Middle frontal gyrus (tissue), 1 donor: Measurements from ENCODE around the gene NLRC3.
"Not testable (repeated sequence)": the region's sequence is repeated elsewhere in the genome, so short reads cannot be mapped to it uniquely, and the experiment has no call there.

Experiments
- DNase-seq: peaks from one replicate; pipeline ENCODE4 v3.0.0-alpha.2; 2015; ENCODE audit warnings: low spot score; ENCODE audit errors: extremely low spot score

The NLRC3 gene

DNA sequence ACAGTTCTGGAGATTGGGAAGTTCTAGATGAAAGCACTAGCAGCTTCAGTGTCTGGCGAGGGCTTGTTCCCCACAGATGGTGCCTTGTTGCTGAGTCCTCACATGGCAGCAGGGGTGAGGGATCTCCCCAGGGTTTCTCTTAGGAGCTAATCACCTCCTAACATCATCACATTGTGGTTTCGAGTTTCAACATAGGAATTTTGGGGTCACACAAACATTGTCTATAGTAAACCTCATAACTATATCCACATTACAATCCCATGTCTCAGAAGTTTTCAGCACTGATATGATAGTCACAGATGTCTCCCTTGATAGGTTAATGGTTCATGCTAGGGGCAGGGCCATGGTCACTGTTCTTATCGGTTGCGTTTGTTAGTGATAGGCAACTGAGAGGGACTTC is 62.6 kb downstream of the NLRC3 start:
- DNase-seq, result no peak

DNA sequence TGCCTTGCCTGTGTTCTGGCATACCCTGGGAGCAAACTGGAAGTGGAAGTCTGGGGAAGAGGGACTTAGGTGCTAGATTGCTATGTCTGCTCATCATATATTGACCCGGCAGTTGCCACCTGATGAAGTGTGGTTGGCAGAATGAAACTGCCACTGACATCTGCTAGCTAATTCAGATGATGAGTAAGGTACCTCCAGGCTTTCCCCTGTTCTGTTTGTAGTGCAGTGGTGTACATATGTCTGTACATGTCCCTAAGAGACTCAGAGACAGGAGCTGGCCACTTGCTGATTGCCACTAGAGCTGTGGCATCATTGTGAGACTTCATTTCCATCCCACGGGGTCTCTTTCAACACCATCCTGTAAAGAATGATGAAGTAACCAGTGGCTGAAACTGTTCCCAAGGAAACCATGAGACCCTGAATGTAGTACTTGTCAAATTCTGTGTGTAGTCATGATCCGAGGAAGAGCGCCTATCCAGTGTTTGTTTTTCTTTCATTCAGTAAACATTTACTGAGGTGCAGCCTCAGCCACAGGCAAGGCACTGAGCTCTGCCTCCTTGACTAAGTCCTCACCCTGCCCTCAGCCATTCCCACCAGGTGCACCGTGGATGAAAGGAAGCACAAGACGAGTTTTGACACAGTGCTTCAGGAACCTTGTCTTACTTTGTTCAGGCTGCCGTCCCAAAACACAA is 63.2 kb downstream of the NLRC3 start:
- no peak for DNase-seq

DNA sequence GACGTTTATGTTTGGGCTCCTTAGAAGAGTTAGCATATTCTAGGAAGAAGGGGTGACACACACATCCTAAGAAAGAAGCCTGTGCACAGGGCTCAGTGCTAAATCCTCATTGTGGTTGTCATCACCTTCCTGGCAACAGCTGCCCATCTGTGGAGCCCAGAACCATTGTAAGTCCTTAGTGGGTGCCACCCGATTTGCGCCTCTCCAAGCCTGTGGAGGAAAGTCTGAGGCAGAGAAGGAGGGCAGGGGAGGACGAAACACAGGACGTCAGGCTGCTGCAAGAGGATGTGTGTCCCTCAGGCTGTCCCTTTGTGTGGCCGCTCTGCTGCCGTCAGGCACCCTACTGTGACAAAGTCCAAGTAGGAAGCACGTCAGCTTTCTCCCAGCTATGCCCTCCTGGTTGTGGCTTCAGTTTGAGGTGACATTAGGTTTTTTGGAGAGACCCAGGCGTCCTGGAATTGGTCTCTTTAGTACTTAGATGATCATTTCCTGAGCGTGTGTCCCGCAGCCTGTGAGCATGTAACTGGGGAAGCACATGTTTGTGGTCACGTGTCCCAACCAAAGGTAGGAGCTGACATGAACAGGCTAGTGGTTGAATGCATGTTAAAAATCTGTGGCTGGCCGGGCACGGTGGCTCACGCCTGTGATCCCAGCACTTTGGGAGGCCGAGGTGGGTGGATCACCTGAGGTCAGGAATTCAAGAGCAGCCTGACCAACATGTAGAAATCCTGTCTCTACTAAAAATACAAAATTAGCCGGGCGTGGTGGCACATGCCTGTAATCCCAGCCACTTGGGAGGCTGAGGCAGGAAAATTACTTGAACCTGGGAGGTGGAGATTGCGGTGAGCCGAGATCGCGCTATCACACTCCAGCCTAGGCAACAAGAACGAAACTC is 65.7 kb downstream of the NLRC3 start:
- DNase-seq, result no peak

DNA sequence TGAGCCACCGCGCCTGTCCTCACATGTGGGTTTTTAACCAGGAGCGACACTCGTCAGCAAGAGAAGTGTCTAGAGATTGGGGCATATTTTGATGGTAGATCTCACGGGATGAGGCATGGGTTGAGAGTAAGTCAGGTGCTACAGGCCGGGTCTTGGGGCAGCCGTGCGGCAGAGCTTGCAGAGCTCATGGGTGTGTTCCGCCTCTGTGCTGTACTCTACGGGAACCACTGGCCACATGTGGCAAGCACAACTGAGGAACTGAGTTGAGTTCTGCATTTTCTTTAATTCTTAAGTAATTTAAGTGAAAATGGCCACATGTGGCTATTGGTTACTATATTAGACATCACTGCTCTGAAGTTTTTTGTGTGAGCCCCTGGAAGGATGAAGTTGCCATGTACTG is 66.8 kb downstream of the NLRC3 start:
- no peak for DNase-seq

DNA sequence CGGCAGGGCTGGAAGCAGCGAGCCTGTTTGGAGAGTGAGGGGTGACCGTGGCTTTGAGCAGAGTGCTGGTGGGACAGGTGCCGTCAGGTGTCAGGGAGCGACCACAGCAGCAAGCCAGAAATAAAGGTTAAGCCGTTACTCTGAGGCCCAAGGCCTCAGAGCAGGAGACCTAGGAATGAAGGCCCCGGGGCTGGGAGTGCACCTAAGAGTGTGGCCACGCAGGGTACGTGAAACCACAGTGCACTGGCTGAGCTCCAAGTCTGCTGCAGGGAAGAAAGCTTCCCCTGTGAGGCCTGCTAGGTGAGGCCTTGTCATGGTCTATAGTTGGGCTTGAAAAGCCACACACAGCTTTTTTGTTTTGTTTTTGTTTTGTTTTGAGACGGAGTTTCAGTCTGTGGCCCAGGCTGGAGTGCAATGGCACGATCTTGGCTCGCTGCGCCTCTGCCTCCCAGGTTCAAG is 67.7 kb downstream of the NLRC3 start:
- DNase-seq, result no peak

DNA sequence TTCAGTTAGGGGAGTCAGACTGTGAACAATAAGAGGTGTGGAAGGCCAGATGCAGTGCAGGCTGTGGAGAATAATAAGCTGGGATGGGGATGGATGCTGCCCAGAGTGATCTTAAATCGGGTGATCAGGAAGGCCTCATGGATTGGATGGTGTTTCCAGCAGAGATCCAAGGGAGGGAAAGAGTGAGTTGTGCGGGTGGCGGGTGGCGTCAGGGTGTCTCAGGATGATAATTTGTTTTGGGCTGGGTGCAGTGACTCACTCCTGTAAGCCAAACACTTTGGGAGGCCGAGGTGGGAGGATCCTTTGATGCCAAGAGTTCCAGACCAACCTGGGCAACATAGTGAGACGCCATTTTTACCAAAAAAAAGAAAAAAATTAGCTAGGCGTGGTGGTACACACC is 68.5 kb downstream of the NLRC3 start:
- DNase-seq, result no peak

DNA sequence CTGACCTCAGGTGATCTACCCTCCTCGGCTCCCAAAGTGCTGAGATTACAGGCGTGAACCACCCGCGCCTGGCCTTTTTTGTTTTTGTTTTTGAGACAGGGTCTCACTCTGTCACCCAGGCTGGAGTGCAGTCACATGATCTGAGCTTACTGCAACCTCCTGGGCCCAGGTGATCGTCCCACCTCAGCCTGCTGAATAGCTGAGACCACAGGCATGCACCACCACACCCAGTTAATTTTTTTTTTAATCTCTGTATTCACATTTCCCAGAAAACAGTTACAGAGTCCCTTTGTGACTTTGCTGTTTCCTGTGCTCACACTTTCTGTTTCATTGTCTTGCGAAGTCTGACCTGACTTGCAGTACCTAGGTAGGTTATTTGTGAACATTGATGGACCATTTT is 73.7 kb downstream of the NLRC3 start:
- DNase-seq, result no peak

DNA sequence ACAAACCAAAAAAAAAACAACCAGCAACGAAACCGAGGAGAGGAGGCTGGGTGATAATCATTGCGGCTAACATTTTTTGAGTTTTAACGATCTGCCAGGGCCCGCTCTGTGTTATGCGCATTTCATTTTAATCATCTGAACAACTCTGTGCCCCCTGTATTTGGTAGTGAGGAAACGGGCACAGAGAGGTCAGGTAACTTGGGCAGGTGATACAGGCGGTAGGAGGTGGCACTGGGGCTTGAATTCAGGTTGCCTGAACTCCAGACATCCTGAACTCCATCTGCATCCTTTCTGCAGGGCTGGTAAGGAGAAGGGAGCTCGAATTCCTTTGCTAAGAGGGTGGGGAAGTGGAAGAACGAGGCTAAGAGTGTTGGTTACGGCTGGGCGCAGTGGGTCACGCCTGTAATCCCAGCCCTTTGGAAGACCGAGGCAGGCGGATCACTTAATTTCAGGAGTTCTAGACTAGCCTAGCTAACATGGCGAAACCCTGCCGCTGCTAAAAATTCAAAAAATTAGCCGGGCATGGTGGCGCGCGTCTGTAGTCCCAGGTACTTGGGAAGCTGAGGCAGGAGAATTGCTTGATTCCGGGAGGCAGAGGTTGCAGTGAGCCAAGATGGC is 75.3 kb downstream of the NLRC3 start:
- no peak for DNase-seq

DNA sequence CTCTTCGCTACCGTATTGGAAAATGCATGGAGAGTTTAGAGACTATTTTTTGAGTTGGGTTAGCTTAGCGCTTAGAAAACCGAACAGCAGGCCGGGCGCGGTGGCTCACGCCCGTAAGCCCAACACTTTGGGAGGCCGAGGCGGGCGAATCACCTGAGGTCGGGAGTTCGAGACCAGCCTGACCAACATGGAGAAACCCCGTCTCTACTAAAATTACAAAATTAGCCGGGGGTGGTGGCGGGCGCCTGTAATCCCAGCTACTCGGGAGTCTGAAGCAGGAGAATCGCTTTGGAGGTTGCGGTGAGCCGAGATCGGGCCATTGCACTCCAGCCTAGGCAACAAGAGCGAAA is 75.8 kb downstream of the NLRC3 start:
- DNase-seq, result not testable (repeated sequence)

DNA sequence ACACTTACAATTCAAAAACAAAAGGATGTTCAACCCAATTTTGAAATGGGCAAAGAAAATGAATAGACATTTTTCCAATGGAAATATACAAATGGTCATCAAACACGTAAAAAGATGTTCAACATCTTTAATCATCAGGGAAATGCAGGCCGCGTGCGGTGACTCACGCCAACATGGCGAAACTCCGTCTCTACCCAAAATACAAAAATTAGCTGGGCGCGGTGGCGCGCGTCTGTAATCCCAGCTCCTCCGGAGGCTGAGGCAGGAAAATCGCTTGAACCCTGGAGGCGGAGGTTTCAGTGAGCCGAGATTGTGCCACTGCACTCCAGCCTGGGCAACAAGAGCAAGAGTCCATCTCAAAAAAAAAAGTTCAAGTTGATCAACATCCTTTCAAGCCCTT is 78.2 kb downstream of the NLRC3 start:
- no peak for DNase-seq

DNA sequence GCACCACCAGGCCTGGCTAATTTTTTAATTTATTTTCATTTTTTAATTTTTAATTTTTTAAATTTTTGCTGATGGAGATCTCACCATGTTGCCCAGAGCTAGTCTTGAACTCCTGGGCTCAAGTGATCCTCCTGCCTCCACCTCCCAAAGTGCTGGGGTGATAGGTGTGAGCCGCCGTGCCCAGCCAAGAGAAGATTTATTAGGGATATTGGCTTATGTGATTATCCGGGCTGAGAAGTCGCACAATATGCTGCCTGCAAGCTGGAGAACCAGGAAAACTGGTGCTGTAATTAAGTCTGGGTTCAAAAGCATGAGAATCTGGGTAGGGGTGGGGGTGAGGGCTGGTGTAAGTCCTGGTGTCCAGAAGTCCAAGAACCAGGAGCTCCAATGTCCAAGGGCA is 79.4 kb downstream of the NLRC3 start:
- DNase-seq, result no peak

DNA sequence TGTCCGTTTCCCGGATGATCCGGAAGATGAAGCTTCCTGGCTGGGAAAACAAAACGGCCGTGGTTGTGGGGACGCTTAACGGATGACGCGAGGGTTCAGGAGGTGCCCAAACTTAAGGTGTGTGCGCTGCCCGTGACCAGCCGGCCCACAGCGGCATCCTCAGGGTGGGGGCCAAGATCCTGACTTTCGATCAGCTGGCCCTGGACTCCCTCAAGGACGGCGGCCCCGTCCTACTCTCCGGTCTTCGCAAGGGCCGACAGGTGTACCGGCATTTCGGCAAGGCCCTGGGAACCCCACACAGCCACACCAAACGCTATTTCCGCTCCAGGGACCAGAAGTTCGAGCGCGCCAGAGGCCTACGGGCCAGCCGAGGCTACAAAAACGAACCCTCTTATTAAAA is 80.8 kb downstream of the NLRC3 start:
- DNase-seq, result no peak

DNA sequence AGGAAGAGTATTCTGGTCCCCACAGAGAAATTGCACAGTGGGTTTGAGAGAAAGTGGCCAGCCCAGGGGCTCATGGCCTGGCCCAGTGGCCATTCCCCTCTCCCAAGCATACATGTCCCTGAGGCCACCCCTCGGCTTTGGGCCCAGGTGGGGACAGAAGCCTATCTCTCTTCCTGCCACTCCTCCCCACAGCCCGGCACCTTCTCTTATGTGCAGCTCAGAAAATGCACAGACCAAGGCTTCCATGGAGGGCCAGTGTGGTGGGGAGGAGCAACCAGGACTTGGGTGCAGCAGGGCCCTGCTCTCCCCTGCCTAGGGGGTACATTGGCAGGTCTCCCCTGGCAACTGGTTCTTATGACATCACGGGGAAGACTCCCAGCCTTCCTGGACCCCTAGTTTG is 82.0 kb downstream of the NLRC3 start, which contains the start of gene C16orf90:
Gene C16orf90 (minus strand): TSS at position 314 of the 400 bp plus-strand sequence. CDS start 68 bp downstream, at position 246.
- no peak for DNase-seq

DNA sequence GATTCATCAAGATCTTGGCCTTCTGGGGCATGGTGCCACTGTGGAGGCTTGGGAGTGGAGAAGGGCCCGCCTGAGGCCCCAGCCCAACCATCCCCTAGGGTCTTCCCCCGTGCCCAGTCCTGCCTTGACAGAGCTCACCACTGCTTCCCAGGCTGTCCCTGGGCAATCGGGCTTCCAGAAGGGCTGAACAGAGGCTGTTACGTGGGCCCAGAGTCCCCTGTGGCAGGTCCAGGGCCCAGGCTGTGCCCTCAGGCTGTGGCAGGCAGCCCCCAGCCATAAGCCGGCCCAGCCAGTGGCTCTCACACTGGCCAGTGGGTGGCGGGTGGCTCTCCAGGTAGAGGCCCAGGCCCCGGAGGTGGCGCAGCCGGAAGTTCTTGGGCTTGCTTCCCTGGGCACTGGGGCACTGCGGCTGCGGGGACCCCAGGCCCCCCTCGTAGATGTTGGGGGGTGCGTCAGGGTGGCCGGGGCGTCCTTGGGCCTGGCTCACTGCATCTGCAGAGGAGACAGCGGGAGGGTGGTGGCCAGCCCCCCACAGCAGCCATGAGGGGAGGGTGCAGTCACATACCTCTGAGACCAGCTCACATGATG is 82.7 kb downstream of the NLRC3 start:
- no peak for DNase-seq

DNA sequence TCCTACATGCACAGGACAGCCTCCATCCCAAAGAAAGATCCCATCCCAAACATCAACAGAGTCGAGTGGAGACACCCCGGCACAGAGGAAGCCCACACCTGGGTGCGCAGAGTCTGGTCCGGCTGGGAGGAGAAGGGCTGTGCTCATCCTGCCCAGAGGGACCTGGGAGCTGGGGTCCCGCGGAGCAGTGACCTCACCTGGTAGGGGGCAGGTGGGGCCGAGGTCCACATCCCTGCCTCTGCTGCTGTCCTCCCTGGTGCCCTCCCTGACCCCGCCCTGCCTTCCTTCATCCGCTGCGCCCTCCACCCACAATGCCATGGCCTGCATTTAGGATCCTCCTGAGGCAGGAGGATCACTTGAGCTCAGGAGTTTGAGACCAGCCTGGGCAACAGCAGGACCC is 84.8 kb downstream of the NLRC3 start:
- DNase-seq, result no peak

DNA sequence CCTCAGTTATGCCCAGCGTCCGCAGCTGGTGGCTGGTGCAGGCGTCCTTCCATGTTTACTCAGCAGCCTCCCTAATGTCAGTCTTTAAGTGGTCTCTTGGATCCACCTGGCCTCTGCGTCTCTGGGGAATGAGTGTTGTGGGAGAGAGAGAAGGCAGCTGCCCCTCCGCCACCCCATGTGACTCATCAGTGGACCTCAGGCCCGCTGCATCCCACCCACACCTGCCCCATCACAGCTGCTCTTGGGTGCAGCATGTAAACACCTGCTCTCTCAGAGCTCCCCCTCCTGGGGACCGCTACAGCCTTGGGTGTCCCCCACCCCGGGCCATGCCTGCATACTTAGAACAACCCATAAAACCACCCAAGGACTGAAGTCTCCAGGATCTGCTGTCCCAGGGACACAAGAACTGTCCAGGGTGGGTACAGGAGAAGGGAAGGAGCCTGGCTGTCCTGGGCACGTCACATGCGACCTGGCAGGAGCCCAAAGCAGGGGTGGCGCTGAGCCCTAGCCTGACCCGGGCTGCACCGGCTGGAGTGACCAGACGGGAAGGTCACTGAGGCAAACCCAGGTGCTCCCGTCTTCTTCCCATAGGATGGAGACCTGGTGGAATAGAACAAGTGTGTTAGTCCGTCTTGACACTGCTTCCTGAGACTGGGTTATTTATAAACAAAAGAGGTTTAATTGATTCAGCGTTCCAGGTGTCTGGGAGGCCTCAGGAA is 86.1 kb downstream of the NLRC3 start:
- no peak for DNase-seq
